ENCODE results near the gene PKDREJ.

The PKDREJ gene

DNA sequence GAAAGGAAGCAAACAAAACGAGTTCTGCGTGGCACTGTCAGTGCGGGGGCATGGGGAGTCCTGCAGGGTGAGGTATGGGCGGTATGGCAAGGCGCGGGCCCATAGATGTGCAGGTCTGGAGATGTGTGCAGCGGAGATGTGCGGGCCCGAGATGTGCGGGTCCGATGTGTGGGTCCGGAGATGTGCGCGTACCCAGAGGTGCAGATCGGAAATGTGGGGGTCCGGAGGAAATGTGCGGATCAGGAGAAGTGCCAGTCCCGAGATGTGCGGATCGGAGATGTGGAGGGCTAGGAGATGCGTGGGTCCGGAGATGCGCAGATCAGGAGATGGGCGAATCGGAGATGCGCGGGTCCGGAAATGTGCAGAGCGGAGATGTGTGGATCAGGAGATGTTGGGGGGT is 49.0 kb downstream of the PKDREJ start:
- Histone ChIP-seq H4K20me1 (ENCODE audit: insufficient read depth, low read length) (no peaks in the 10 kb centered on the region), H2AFZ (ENCODE audit: low read length) (no peak overlapping the region), H3F3A (ENCODE audit: insufficient read depth, low read length) (no peaks in the 10 kb centered on the region), H3K9me2 (ENCODE audit: low read depth, low read length) (no peaks in the 10 kb centered on the region), H3K79me2 (ENCODE audit: insufficient read depth, low read length) (no peaks in the 10 kb centered on the region), H3K9ac (ENCODE audit: low read length) (no peak overlapping the region), H3K4me1 (ENCODE audit: insufficient read depth, low read length, severe bottlenecking) (no peaks in the 10 kb centered on the region), H3K27ac (ENCODE audit: low read depth, low read length, poor library complexity, severe bottlenecking) (no peak overlapping the region), H3K36me3 (ENCODE audit: insufficient read depth, low read length) (peaks cover 19% of the 10 kb centered on the region), H3K4me2 (ENCODE audit: low read length) (no peak overlapping the region), H3K9me3 (ENCODE audit: low read length) (peaks cover 2% of the 10 kb centered on the region; the same call in 1 of the 2 replicates), H3K27me3 (ENCODE audit: insufficient read depth, low read length) (no peaks in the 10 kb centered on the region), H3K4me3 (ENCODE audit: low read depth, low read length, poor library complexity, severe bottlenecking) (no peak overlapping the region)
- no peak for TF ChIP-seq EZH2 (IDR thresholded peaks at IDR 0.05; ENCODE audit: borderline replicate concordance, low read length)
- TF ChIP-seq, protein P1, sequence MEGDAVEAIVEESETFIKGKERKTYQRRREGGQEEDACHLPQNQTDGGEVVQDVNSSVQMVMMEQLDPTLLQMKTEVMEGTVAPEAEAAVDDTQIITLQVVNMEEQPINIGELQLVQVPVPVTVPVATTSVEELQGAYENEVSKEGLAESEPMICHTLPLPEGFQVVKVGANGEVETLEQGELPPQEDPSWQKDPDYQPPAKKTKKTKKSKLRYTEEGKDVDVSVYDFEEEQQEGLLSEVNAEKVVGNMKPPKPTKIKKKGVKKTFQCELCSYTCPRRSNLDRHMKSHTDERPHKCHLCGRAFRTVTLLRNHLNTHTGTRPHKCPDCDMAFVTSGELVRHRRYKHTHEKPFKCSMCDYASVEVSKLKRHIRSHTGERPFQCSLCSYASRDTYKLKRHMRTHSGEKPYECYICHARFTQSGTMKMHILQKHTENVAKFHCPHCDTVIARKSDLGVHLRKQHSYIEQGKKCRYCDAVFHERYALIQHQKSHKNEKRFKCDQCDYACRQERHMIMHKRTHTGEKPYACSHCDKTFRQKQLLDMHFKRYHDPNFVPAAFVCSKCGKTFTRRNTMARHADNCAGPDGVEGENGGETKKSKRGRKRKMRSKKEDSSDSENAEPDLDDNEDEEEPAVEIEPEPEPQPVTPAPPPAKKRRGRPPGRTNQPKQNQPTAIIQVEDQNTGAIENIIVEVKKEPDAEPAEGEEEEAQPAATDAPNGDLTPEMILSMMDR (IDR thresholded peaks at IDR 0.05; ENCODE audit: low read length), result no peak

DNA sequence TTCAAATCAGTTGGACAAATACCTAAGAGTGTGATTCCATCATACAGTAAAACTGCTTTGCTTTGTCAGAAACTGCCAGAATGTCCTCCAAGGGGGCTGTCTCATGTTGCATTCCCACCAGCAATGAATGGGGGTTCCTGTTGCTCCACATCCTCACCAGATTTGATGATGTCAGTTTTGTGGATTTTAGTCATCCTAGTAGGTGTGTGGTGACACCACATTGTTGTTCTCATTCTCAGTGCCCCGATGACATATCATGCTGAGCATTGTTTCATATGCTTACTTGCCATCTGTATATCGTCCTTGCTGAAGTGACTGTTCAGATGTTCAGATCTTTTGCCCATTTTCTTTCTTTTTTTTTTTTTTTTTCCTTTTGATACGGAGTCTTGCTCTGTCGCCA is 50.1 kb downstream of the PKDREJ start:
- Histone ChIP-seq H3K36me3 (ENCODE audit: insufficient read depth, low read length) (peaks cover 13% of the 10 kb centered on the region), H3K9me3 (ENCODE audit: low read length) (peaks cover 4% of the 10 kb centered on the region; the same call in 1 of the 2 replicates), H4K20me1 (ENCODE audit: insufficient read depth, low read length) (no peaks in the 10 kb centered on the region), H3K9ac (ENCODE audit: low read length) (no peak overlapping the region), H3F3A (ENCODE audit: insufficient read depth, low read length) (no peaks in the 10 kb centered on the region), H2AFZ (ENCODE audit: low read length) (no peak overlapping the region), H3K27me3 (ENCODE audit: insufficient read depth, low read length) (no peaks in the 10 kb centered on the region), H3K4me3 (ENCODE audit: low read depth, low read length, poor library complexity, severe bottlenecking) (no peak overlapping the region), H3K4me2 (ENCODE audit: low read length) (no peak overlapping the region), H3K4me1 (ENCODE audit: insufficient read depth, low read length, severe bottlenecking) (no peaks in the 10 kb centered on the region), H3K27ac (ENCODE audit: low read depth, low read length, poor library complexity, severe bottlenecking) (no peak overlapping the region), H3K9me2 (ENCODE audit: low read depth, low read length) (no peaks in the 10 kb centered on the region), H3K79me2 (ENCODE audit: insufficient read depth, low read length) (no peaks in the 10 kb centered on the region)
- TF ChIP-seq, protein P1 (IDR thresholded peaks at IDR 0.05; ENCODE audit: low read length), result no peak
- TF ChIP-seq EZH2 (IDR thresholded peaks at IDR 0.05; ENCODE audit: borderline replicate concordance, low read length), result no peak

DNA sequence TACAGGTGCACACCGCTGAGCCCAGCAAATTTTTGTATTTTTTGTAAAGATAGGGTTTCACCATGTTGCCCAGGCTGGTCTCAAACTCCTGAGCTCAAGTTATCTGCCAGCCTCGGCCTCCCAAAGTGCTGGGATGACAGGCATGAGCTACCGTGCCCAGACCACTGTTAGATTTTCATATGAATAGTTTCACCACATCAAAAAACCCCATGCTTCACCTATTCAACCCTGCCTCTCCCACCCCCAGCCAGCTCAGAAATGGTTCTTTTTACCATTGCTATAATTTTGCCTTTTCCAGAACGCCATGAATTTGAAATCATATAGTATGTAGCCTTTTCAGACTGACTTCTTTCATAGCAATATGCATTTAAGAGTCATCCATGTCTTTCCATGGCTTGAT is 50.9 kb downstream of the PKDREJ start:
- no peaks in the 10 kb centered on the region for H3K27me3 ChIP-seq (ENCODE audit: insufficient read depth, low read length)
- H3K27ac ChIP-seq (ENCODE audit: low read depth, low read length, poor library complexity, severe bottlenecking), result no peak overlapping the region
- H3K9me2 ChIP-seq (ENCODE audit: low read depth, low read length), result no peaks in the 10 kb centered on the region
- peaks cover 12% of the 10 kb centered on the region for H3K36me3 ChIP-seq (ENCODE audit: insufficient read depth, low read length)
- no peak overlapping the region for H3K9ac ChIP-seq (ENCODE audit: low read length)
- peaks cover 4% of the 10 kb centered on the region; the same call in 1 of the 2 replicates for H3K9me3 ChIP-seq (ENCODE audit: low read length)
- H3K4me1 ChIP-seq (ENCODE audit: insufficient read depth, low read length, severe bottlenecking), result no peaks in the 10 kb centered on the region
- H3K4me2 ChIP-seq (ENCODE audit: low read length), result no peak overlapping the region
- H4K20me1 ChIP-seq (ENCODE audit: insufficient read depth, low read length), result no peaks in the 10 kb centered on the region
- TF ChIP-seq EZH2 (IDR thresholded peaks at IDR 0.05; ENCODE audit: borderline replicate concordance, low read length), result no peak
- TF ChIP-seq, protein P1 (IDR thresholded peaks at IDR 0.05; ENCODE audit: low read length), result no peak
- H3F3A ChIP-seq (ENCODE audit: insufficient read depth, low read length), result no peaks in the 10 kb centered on the region
- H3K79me2 ChIP-seq (ENCODE audit: insufficient read depth, low read length), result no peaks in the 10 kb centered on the region
- H3K4me3 ChIP-seq (ENCODE audit: low read depth, low read length, poor library complexity, severe bottlenecking), result no peak overlapping the region
- no peak overlapping the region for H2AFZ ChIP-seq (ENCODE audit: low read length)

Data from OCI-LY1 (cell line).